Kidney epithelial cell (primary cell): ENCODE measurements around the gene TAF13. TPM values are rescaled to one million over a fixed set of nuclear protein-coding genes. Genes with fewer than 3 reads are reported as not detected.

Experiments used
- DNase-seq: peaks from one replicate; pipeline ENCODE4 v3.0.0-alpha.2; 2010; ENCODE audit warnings: low read depth
- H3K27me3 ChIP-seq: 2 replicates; pipeline ENCODE4 v1.6.0; 2011; ENCODE audit warnings: low read length; ENCODE audit not compliant: control insufficient read depth, insufficient read depth
- H3K36me3 ChIP-seq: 2 replicates; pipeline ENCODE4 v1.5.1; 2011; ENCODE audit warnings: low read length; ENCODE audit not compliant: control insufficient read depth, insufficient read depth
- H3K4me3 ChIP-seq: 2 replicates; pipeline ENCODE4 v1.5.1; 2011; ENCODE audit warnings: low read depth, mild to moderate bottlenecking, control low read depth, low read length
- CTCF ChIP-seq: IDR thresholded peaks from 2 replicates; pipeline ENCODE4 v1.5.1; 2011; ENCODE audit warnings: mild to moderate bottlenecking, moderate library complexity, low read length, control low read depth, inconsistent platforms; ENCODE audit not compliant: insufficient read depth, poor library complexity, severe bottlenecking
- total RNA-seq: library from RNA; depleted of rRNA; stranded (reverse); fragments of >200 nt; gene quantifications from 2 replicates; pipeline ENCODE4 v1.2.3, GENCODE V29; 2015

Gene TAF13
- total RNA-seq, 1 donor from 2014 or later = 55.0 TPM

DNA sequence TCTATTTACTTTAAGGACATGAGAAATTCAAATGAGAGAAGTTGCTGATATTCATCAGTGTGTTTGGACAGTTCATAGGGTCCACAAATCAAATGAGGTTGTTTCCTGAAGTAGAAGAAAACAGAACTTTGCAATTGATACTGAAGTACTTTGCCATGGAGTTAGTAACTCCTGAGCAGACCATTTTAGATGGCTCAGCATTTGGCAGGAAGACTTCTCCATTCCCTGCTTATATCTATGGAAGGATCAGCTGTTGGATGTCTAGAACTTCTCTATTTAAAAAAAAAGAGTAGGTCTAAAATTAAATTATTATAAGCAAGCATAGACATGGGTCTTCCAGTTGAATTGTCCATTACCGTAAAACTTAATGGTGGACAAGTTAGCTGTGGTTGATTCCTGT, 19.8 kb upstream of the TAF13 start:
- Histone ChIP-seq H3K36me3 (no peaks in the 10 kb centered on the region), H3K4me3 (no peak overlapping the region), H3K27me3 (no peaks in the 10 kb centered on the region)
- no peak for DNase-seq
- no peak for TF ChIP-seq CTCF

DNA sequence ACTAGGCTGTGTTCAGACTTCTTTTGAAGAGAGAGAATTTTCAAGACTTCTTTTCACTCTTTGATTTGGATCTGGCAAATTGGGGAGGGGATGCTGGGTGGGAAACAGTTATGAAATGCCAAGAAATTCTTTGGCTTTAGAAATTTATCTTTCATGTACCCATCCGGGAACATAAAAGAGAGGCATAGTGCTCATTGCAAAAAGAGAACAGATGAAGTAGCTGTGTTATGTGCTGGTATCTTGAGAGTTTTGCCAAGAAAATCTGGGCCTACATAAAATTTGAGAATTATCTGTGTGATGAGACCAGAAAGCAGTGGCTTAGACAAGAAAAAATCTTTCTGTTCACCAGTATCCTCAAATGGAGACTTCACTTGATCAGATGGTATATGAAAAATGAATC, 19.1 kb upstream of the TAF13 start:
- no peak for TF ChIP-seq CTCF
- Histone ChIP-seq H3K27me3 (no peaks in the 10 kb centered on the region), H3K4me3 (no peak overlapping the region), H3K36me3 (no peaks in the 10 kb centered on the region)
- no peak for DNase-seq

DNA sequence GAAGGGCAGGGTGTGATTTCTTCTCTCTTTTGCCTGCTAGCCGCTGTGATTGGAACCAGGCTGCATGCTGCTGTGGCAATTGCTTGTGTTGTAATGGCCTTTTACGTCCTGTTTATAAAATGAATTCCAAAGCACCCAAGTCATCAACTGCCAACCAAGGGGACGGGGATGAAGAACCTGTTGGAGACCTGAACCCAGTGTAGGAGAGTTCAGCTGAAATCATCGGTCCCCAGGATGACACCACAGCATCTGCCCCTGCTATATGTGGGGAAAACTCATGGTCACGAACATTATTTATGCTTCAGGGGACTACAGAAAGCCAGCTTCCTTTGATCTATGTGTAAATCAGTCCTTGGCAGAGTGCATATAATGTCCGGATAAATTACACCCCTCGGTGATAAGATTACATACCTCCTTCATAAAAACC, 18.6 kb upstream of the TAF13 start:
- Histone ChIP-seq H3K27me3 (no peaks in the 10 kb centered on the region), H3K4me3 (no peak overlapping the region), H3K36me3 (no peaks in the 10 kb centered on the region)
- no peak for DNase-seq
- no peak for TF ChIP-seq CTCF

GRCh38 chr1:109091839-109092193, 16.0 kb upstream of the TAF13 start:
- no peak for DNase-seq
- Histone ChIP-seq H3K4me3 (peak overlapping the region; percentile 97), H3K27me3 (no peaks in the 10 kb centered on the region), H3K36me3 (no peaks in the 10 kb centered on the region)
- TF ChIP-seq CTCF = no peak

DNA sequence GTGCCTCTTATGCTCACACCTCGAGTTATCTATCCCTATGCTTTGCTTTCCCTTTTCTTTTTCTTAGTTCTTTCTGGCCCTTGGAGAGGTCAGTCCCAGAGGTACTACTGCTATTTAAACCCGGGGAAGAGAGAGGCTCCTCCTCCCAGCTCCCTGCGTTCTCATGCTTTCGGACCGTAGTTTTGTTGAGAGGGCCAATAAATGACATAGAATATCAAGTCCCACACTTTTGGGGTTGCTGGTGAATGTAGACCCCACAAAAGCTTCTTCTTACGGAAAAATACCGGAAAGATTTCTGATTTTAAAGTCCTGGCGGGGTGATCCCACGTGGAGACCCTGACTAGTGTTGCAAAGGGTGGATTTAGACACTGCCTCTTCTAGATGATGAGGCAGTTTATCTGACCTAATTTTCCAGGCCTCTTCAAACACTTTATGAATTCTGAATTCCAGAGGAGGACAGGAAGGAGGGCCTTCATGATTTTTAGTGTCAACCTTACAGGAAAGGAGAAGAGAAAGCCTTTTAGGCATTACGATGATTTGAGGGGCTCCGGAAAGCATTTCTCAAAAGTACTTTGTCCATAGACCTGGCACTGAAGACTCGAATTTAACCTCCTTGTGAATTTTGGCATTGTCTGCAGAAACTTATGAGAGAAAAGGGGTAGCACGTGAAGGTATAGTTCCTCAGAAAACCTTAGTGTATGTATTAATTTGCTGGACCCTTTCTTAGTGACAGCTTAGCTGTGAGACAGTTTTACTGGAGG, 15.5 kb upstream of the TAF13 start:
- no peak for DNase-seq
- Histone ChIP-seq H3K36me3 (no peaks in the 10 kb centered on the region), H3K4me3 (peak overlapping the region; percentile 97), H3K27me3 (no peaks in the 10 kb centered on the region)
- no peak for TF ChIP-seq CTCF

DNA sequence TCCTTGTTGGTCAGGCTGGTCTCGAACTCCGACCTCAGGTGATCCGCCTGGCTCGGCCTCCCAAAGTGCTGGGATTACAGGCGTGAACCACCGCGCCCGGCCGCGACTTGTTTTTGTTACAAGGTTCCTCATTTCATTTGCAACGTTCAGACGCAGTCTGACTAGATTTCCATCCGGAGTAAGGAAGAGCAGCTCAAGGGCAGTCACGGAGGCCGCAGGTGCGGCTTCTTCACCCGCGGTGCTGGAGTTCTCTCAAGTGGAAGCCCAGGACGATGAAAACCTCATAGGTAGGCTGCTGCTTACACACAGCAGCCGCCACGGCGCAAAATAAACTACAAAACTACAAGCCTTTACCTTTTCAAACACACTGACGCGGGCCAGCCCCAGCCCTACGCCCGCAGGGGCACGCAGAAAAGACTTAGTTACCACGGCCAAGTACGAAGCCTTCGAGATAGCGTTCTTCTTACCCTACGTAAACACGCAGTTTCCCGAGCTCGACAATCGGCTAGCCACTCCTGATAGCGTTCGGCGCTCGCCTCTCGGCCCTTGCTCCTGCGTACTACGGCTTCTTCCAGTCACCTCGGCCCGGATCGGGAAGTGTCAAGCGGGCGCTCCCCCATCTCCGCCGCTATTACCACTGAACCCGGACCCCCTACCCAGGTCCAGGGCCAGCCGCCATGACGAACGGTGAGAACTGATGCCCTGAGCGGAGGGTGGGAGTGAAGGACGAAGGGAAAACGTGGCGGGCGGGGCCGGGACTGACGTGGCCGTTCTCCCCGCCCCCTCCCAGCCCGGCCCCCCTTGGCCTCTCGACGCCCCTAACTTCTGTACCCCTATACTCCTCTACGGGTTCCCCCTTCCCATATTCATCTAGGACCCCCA, 14.6 kb upstream of the TAF13 start, which contains the start of gene TMEM167B:
Gene TMEM167B, plus strand, starts transcription at position 569 of the 882 bp plus-strand sequence. Its CDS starts 109 bp downstream, at position 678.
- no peaks in the 10 kb centered on the region for H3K27me3 ChIP-seq
- H3K4me3 ChIP-seq = peak within 1 kb of the TSS; percentile 97
- TF ChIP-seq CTCF = no peak
- no peaks in the 10 kb centered on the region for H3K36me3 ChIP-seq
- DNase-seq = peak; percentile 81
